Epithelial cell of esophagus (primary cell): Measurements from ENCODE around the gene MISP.

Source experiments
- DNase-seq: peaks from one replicate; pipeline ENCODE4 v3.0.0; 2010; ENCODE audit warnings: low read depth
- H3K4me3 ChIP-seq: 2 replicates; pipeline ENCODE4 v1.5.1; 2011; ENCODE audit warnings: mild to moderate bottlenecking, low read length, control low read depth
- CTCF ChIP-seq: IDR thresholded peaks from 2 replicates; pipeline ENCODE4 v1.5.1; 2011; ENCODE audit warnings: low read depth, mild to moderate bottlenecking, low read length, control low read depth, inconsistent platforms; ENCODE audit not compliant: insufficient read depth; ENCODE audit errors: missing control alignments

The MISP gene

GRCh38 chr19:718991-719512, 31.9 kb upstream of the MISP start:
- TF ChIP-seq CTCF = no peak
- no peak for DNase-seq
- H3K4me3 ChIP-seq = no peak overlapping the region

GRCh38 chr19:719636-720344, 31.1 kb upstream of the MISP start:
- no peak for TF ChIP-seq CTCF
- no peak overlapping the region for H3K4me3 ChIP-seq

GRCh38 chr19:720345-721160, 30.4 kb upstream of the MISP start:
- DNase-seq = no peak
- no peak for TF ChIP-seq CTCF
- no peak overlapping the region for H3K4me3 ChIP-seq

More at GRCh38 chr19:719636-720344, 31.1 kb upstream of the MISP start:
- DNase-seq = no peak

- TF ChIP-seq CTCF = no peak
- no peak overlapping the region for H3K4me3 ChIP-seq
- DNase-seq = no peak
Observed at GRCh38 chr19:722553-723101, 28.3 kb upstream of the MISP start.

- no peak for DNase-seq
- no peak for TF ChIP-seq CTCF
- H3K4me3 ChIP-seq = no peak overlapping the region
Observed at GRCh38 chr19:723247-723646, 27.7 kb upstream of the MISP start.

- no peak for TF ChIP-seq CTCF
- DNase-seq = no peak
- no peak overlapping the region for H3K4me3 ChIP-seq
Observed at GRCh38 chr19:723714-724113, 27.2 kb upstream of the MISP start.
